GM12878 (cell line): Measurements from ENCODE around the gene CACNA2D2. TPM values are rescaled to one million over a fixed set of nuclear protein-coding genes. Genes with fewer than 3 reads are reported as not detected.
A peak's percentile ranks its signal among the peaks of the same experiment; 100 is the strongest.

Experiments
- ATAC-seq: fragments of 200-7000 bp; cut with Tn5 transposase; 3 replicates; pipeline ENCODE4 v1.9.1; 2020; ENCODE audit warnings: mild to moderate bottlenecking, moderate library complexity
- BruUV-seq: library from RNA; stranded (reverse); fragments of 400-500 nt; replicated peaks from 2 replicates; lab custom pipeline; 2021; lab: Mats Ljungman, UMichigan
- CTCF ChIA-PET: fragments of 300-600 bp; sonication (Branson Sonifier 250); formaldehyde crosslinking; extraction: SDS; loops from one replicate; lab custom pipeline; 2021; ENCODE audit warnings: inconsistent platforms; lab: Yijun Ruan, JAX
- POLR2A ChIA-PET: fragments of 350-600 bp; formaldehyde crosslinking; extraction: SDS; loops from one replicate; lab custom pipeline; 2021; ENCODE audit warnings: inconsistent platforms; lab: Charles Lee
- RAD21 ChIA-PET: fragments of 300-600 bp; sonication (Branson Sonifier 250); formaldehyde crosslinking; loops from one replicate; lab custom pipeline; 2023; ENCODE audit warnings: antibody characterized with exemption; ENCODE audit not compliant: unreplicated experiment; lab: Charles Lee
- SMC1A ChIA-PET: fragments of 300-600 bp; sonication (Branson Sonifier 250); formaldehyde crosslinking; loops from one replicate; lab custom pipeline; 2023; ENCODE audit not compliant: unreplicated experiment, uncharacterized antibody; lab: Charles Lee
- DNase-seq: peaks from one replicate; pipeline ENCODE4 v3.0.0-alpha.2; 2011; ENCODE audit warnings: low read depth, low spot score
- FAIRE-seq: peaks from 3 replicates; lab custom pipeline; 2011; peaks lifted over from hg19 to GRCh38; lab: Jason Lieb, UNC
- H2AFZ ChIP-seq: 2 replicates; pipeline ENCODE4 v1.6.0; 2011; ENCODE audit warnings: low read depth, low read length, control low read depth; ENCODE audit not compliant: control insufficient read depth
- H3K27ac ChIP-seq: 2 replicates; pipeline ENCODE4 v1.5.1; 2011; ENCODE audit warnings: control low read depth; ENCODE audit not compliant: control insufficient read depth, insufficient read depth
- H3K27me3 ChIP-seq, 2 experiments: replicated peaks in 1 of 2; 2 replicates each; pipeline versions ENCODE4 v1.6.0 to v1.6.1; 2011; ENCODE audit warnings: low read length in 1 of 2; ENCODE audit not compliant: control insufficient read depth in 2 of 2, insufficient read depth in 2 of 2
- H3K36me3 ChIP-seq, 2 experiments: 2 replicates each; pipeline ENCODE4 v1.5.1; 2011; ENCODE audit warnings: low read length in 1 of 2; ENCODE audit not compliant: control insufficient read depth in 2 of 2, insufficient read depth in 2 of 2
- H3K4me1 ChIP-seq: 2 replicates; pipeline ENCODE4 v1.6.1; 2011; ENCODE audit warnings: mild to moderate bottlenecking, low read length, moderate library complexity, mixed read lengths; ENCODE audit not compliant: control insufficient read depth, insufficient read depth
- H3K4me2 ChIP-seq: 2 replicates; pipeline ENCODE4 v1.6.0; 2011; ENCODE audit warnings: control low read depth; ENCODE audit not compliant: control insufficient read depth, insufficient read depth
- H3K4me3 ChIP-seq: fragments of 200-600 bp; sonication (generic); 2 replicates; pipeline ENCODE4 v1.5.1; 2016
- H3K79me2 ChIP-seq: 2 replicates; pipeline ENCODE4 v1.6.0; 2011; ENCODE audit warnings: low read length; ENCODE audit not compliant: control insufficient read depth, insufficient read depth
- H3K9ac ChIP-seq: 2 replicates; pipeline ENCODE4 v1.8.0; 2011; ENCODE audit warnings: low read length, control low read depth, mixed read lengths; ENCODE audit not compliant: control insufficient read depth, insufficient read depth
- H3K9me3 ChIP-seq: replicated peaks from 3 replicates; pipeline ENCODE4 v1.5.1; 2011; ENCODE audit warnings: mild to moderate bottlenecking, low read length; ENCODE audit not compliant: control insufficient read depth, insufficient read depth
- H4K20me1 ChIP-seq: 2 replicates; pipeline ENCODE4 v1.6.0; 2011; ENCODE audit not compliant: control insufficient read depth, insufficient read depth
- CREB1 ChIP-seq: IDR thresholded peaks from 2 replicates; pipeline ENCODE4 v1.6.1; 2012; ENCODE audit warnings: low read depth, mild to moderate bottlenecking, inconsistent platforms
- ELK1 ChIP-seq: IDR thresholded peaks from 2 replicates; pipeline ENCODE4 v1.6.1; 2012; ENCODE audit warnings: low read depth, low read length, improper control_type of control experiment
- JUND ChIP-seq: IDR thresholded peaks from 2 replicates; pipeline ENCODE4 v1.6.1; 2012; ENCODE audit warnings: low read depth, mild to moderate bottlenecking, low read length, improper control_type of control experiment, moderate library complexity
- LARP7 ChIP-seq: fragments of 450-650 bp; IDR thresholded peaks from 2 replicates; pipeline ENCODE4 v1.6.1; 2017; ENCODE audit warnings: mild to moderate bottlenecking
- MLLT1 ChIP-seq: fragments of 450-650 bp; IDR thresholded peaks from 2 replicates; pipeline ENCODE4 v1.6.1; 2016; ENCODE audit warnings: mild to moderate bottlenecking
- POLR2AphosphoS5 ChIP-seq: IDR thresholded peaks from 2 replicates; pipeline ENCODE4 v1.6.1; 2011; ENCODE audit warnings: mild to moderate bottlenecking, low read length, inconsistent platforms
- RAD21 ChIP-seq: IDR thresholded peaks from 2 replicates; pipeline ENCODE4 v1.6.1; 2011; ENCODE audit warnings: mild to moderate bottlenecking, low read depth, low read length, moderate library complexity; ENCODE audit not compliant: insufficient read depth
- RB1 ChIP-seq: fragments of 450-650 bp; formaldehyde crosslinking; IDR thresholded peaks from 2 replicates; pipeline ENCODE4 v1.6.1; 2017; ENCODE audit warnings: mild to moderate bottlenecking, borderline replicate concordance
- RELA ChIP-seq: fragments of 450-650 bp; IDR thresholded peaks from 2 replicates; pipeline ENCODE4 v1.8.0; 2014; ENCODE audit warnings: borderline replicate concordance; ENCODE audit not compliant: partially characterized antibody
- SKIL ChIP-seq: fragments of 450-650 bp; IDR thresholded peaks from 2 replicates; pipeline ENCODE4 v1.6.1; 2017; ENCODE audit warnings: mild to moderate bottlenecking, low read depth, inconsistent platforms; ENCODE audit not compliant: poor library complexity, severe bottlenecking
- SMAD1 ChIP-seq: fragments of 450-650 bp; IDR thresholded peaks from 2 replicates; pipeline ENCODE4 v1.6.1; 2018; ENCODE audit warnings: mild to moderate bottlenecking, low read depth; ENCODE audit not compliant: partially characterized antibody
- ZBTB11 ChIP-seq: fragments of 450-650 bp; formaldehyde crosslinking; IDR thresholded peaks from 2 replicates; pipeline ENCODE4 v1.5.0; 2022; ENCODE audit warnings: mild to moderate bottlenecking, missing genetic modification characterization
- ZNF274 ChIP-seq: IDR thresholded peaks from one replicate; pipeline ENCODE4 v1.8.0; 2011; ENCODE audit not compliant: insufficient read length, insufficient read depth
- WGBS: methylation state at CpG from one replicate; pipeline ENCODE4 v1.1.6; 2016; ENCODE audit warnings: low lambda C conversion rate; ENCODE audit not compliant: insufficient replicate concordance, insufficient coverage; ENCODE audit errors: missing lambda C conversion rate; 5-methylcytosine and 5-hydroxymethylcytosine counted together
- in situ Hi-C: fragments of 300-500 bp; cut with MboI; formaldehyde crosslinking; loops from 9 replicates; pipeline ENCODE4 v1.14.3; 2018; ENCODE audit warnings: mixed read lengths
- intact Hi-C: fragments of 100-400 bp; cut with micrococcal nuclease; formaldehyde crosslinking; loops from one replicate; pipeline ENCODE4 v1.14.2; 2022; ENCODE audit not compliant: unreplicated experiment
- polyA plus RNA-seq, 11 experiments: library from polyadenylated mRNA; depleted of rRNA in 4 of 11; unstranded in 6 of 11; stranded (reverse) in 5 of 11; fragments of >200 nt; fragmentation: Nextera tagmentation in 4 of 11; fragmentation: Illumina TruSeq in 1 of 11; extraction: Ambion mirVana in 4 of 11; extraction: Trizol in 1 of 11; gene quantifications; 1 replicate in 1 of 11; 2 replicates in 10 of 11; pipeline versions ENCODE4 v1.2.1 to v1.2.3, GENCODE V29; 2011 to 2016; ENCODE audit warnings: inconsistent platforms in 2 of 11, missing spikeins in 2 of 11, low read depth in 1 of 11
- total RNA-seq, 4 experiments: library from RNA; depleted of rRNA in 3 of 4; stranded (reverse); fragments of >200 nt in 3 of 4; fragmentation: Illumina TruSeq in 1 of 4; extraction: Trizol in 1 of 4; gene quantifications; 2 replicates each; pipeline versions ENCODE4 v1.2.1 to v1.2.3, GENCODE V29; 2013 to 2021

The CACNA2D2 gene
- total and polyA plus RNA-seq, 10 of the 15 experiments (the other 5 are each of a cell fraction or from before 2014, with no cell fraction given): 0.03 to 0.07 TPM; not detected in 8

- intact Hi-C loops (loop anchor here (1.0 kb wide), 1 partner anchor 9 kb away; the partner anchor contains the start of gene TMEM115), in situ Hi-C loops (loop anchor here (10.0 kb wide), 1 partner anchor 1034 kb away; the partner anchor contains the start of gene MANF)
- ATAC-seq: peak; percentile 95
- peaks cover 8 to 16% of the 10 kb centered on the region in 2 experiments; a peak in 2 of 4 replicates for H3K36me3 ChIP-seq
- ChIA-PET CTCF (interaction anchor here (0.8 to 5.4 kb wide), 10 partner anchors 12 to 1038 kb away, joined by 3 to 65 read pairs (median 3); partner anchors contain the start of genes CISH and RASSF1), RAD21 (interaction anchor here (0.8 to 2.8 kb wide), 7 partner anchors 10 to 266 kb away, joined by 3 to 16 read pairs (median 5); partner anchors contain the start of genes CISH, HYAL3, MAPKAPK3 and NAA80), POLR2A (interaction anchor here (0.6 to 4.3 kb wide), 12 partner anchors 10 to 219 kb away, joined by 3 to 84 read pairs (median 4); partner anchors contain the start of genes C3orf18, HEMK1, HYAL3 and IFRD2), SMC1A (interaction anchor here (0.8 to 1.8 kb wide), 5 partner anchors 9 to 222 kb away, joined by 3 to 8 read pairs (median 3); partner anchors contain the start of genes RASSF1 and TMEM115)
- peak within 1 kb of the TSS; percentile 73 for H3K9ac ChIP-seq
- no peaks in the 10 kb centered on the region for H3K27me3 ChIP-seq
- H2AFZ ChIP-seq: peak within 1 kb of the TSS; percentile 99
- H3K9me3 ChIP-seq: no peaks in the 10 kb centered on the region
- H3K4me1 ChIP-seq: peaks cover 22% of the 10 kb centered on the region
- TSS peak; percentile 69 for BruUV-seq
- 1% methylated on average over 64 of the region's 64 CpGs for WGBS
- peak; percentile 80 for FAIRE-seq
- H3K79me2 ChIP-seq: peaks cover 20% of the 10 kb centered on the region
- peak within 1 kb of the TSS; percentile 83 for H3K4me3 ChIP-seq
- H3K4me2 ChIP-seq: peak within 1 kb of the TSS; percentile 99
- peak; percentile 89 for DNase-seq
- peak within 1 kb of the TSS; percentile 86 for H3K27ac ChIP-seq
- H4K20me1 ChIP-seq: no peaks in the 10 kb centered on the region
- TF ChIP-seq SMAD1: no peak
- no peak for TF ChIP-seq ZNF274
- TF ChIP-seq ZBTB11: peak; percentile 31; the same call in 1 of the 2 replicates
- TF ChIP-seq RAD21: no peak
- peak; percentile 92 for TF ChIP-seq POLR2AphosphoS5
- peak; percentile 92 for TF ChIP-seq LARP7
- peak; percentile 91 for TF ChIP-seq CREB1
- TF ChIP-seq RB1: peak; percentile 63; the same call in 1 of the 2 replicates
- 0 out of 2 replicates have a peak, but pooled peaks have one; percentile 15 for TF ChIP-seq MLLT1
- TF ChIP-seq JUND: no peak
- peak; percentile 69 for TF ChIP-seq ELK1
- no peak for TF ChIP-seq RELA
- no peak for TF ChIP-seq SKIL
Observed at GRCh38 chr3:50350527-50351322, 152.7 kb downstream of the CACNA2D2 start, which contains the start of the genes CYB561D2 and NPRL2. TSS of gene CYB561D2 (plus strand) at chr3:50350862. CDS start at chr3:50351434, 572 bp downstream. TSS of gene NPRL2 (minus strand) at chr3:50350775. CDS start at chr3:50350652, 123 bp downstream.
